ENCODE results near the gene ENPP3.

Gene ENPP3

DNA sequence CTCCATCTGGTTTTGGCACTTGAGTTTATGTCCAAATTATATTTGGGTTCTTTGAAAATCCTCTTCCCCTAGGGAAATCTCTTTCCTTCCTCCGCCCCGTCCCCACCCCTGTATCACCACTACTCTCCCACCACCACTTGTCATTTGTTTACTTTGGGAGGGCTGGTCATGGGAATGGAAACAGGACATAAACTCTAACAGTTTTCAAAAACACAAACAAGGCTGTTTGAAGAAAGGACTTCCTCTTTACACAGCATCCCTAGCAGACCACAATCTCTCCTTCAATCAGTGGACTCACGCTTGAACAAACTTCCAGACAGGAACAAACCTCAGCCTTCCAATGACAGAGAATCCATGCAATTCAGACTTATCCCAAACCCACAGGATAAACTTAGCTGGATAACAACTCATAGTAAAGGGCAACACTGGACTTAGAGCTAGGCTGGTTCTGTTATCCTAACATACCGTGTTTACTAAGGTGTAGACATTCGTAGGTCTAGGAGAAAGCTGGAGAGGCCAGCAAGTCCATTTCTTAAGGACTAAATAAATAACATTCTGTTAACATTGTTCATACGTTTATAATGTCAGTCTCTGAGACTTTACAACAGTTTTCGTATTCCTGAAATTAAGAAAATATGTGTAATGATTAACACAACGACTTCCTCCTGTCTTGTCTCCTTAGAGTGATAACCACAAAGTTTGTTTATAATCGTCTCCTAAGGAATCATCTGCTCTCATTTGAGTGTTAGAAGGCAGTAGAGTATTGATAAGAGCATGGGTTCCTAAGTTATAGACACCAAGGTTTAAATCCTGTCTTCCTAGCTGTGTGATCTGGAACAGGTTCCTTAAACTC lies 117.8 kb downstream of the ENPP3 start:
- no peak for DNase-seq (ENCODE audit: low read depth, low spot score)
- Histone ChIP-seq H3K9ac (ENCODE audit: insufficient read length, low read depth) (no peak overlapping the region), H3K4me3 (ENCODE audit: insufficient read length, low read depth) (no peak overlapping the region), H3K9me3 (ENCODE audit: insufficient read depth, low read length) (no peaks in the 10 kb centered on the region), H3K27me3 (ENCODE audit: insufficient read depth, insufficient read length) (no peaks in the 10 kb centered on the region), H3K4me1 (ENCODE audit: insufficient read depth, insufficient read length) (no peaks in the 10 kb centered on the region), H3K36me3 (ENCODE audit: insufficient read depth, insufficient read length, low read length) (no peaks in the 10 kb centered on the region)
- TF ChIP-seq YY1 (IDR thresholded peaks at IDR 0.05; ENCODE audit: insufficient read depth, insufficient read length) = no peak

GRCh38 chr6:131755597-131755996 lies 118.5 kb downstream of the ENPP3 start:
- no peaks in the 10 kb centered on the region for H3K27me3 ChIP-seq (ENCODE audit: insufficient read depth, insufficient read length)
- no peaks in the 10 kb centered on the region for H3K36me3 ChIP-seq (ENCODE audit: insufficient read depth, insufficient read length, low read length)
- no peaks in the 10 kb centered on the region for H3K9me3 ChIP-seq (ENCODE audit: insufficient read depth, low read length)
- no peak for TF ChIP-seq YY1 (IDR thresholded peaks at IDR 0.05; ENCODE audit: insufficient read depth, insufficient read length)
- no peak for TF ChIP-seq ZNF274 (IDR thresholded peaks at IDR 0.05; ENCODE audit: low read depth, low read length)
- no peak for TF ChIP-seq SUZ12 (IDR thresholded peaks at IDR 0.05; ENCODE audit: extremely low read depth, insufficient read depth, insufficient read length)
- H3K4me3 ChIP-seq (ENCODE audit: insufficient read length, low read depth) = no peak overlapping the region
- H3K4me1 ChIP-seq (ENCODE audit: insufficient read depth, insufficient read length) = no peaks in the 10 kb centered on the region
- H3K9ac ChIP-seq (ENCODE audit: insufficient read length, low read depth) = no peak overlapping the region
- DNase-seq (ENCODE audit: low read depth, low spot score) = no peak

DNA sequence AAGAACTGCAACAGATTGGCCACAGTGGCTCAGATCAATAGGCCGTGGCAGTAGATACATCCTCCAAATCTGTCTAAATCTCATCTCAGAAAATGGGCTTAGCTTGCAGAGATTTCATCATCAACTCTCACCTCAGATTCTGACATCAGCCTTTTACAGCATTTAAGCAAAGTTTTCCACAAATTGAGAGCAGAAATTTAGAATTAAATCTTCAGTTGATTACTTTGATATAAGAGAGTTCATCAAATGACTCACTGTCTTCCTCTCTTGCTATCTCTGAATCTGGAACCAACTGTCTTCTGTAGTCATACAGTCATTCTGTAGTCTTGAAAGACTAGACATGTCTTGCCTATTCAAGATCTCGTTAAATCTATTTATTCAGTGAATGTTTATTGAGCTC lies 118.9 kb downstream of the ENPP3 start:
- TF ChIP-seq SUZ12 (IDR thresholded peaks at IDR 0.05; ENCODE audit: extremely low read depth, insufficient read depth, insufficient read length) (no peak), ZNF274 (IDR thresholded peaks at IDR 0.05; ENCODE audit: low read depth, low read length) (no peak), YY1 (IDR thresholded peaks at IDR 0.05; ENCODE audit: insufficient read depth, insufficient read length) (no peak)
- no peak overlapping the region for H3K9ac ChIP-seq (ENCODE audit: insufficient read length, low read depth)
- H3K4me3 ChIP-seq (ENCODE audit: insufficient read length, low read depth) = no peak overlapping the region
- no peaks in the 10 kb centered on the region for H3K9me3 ChIP-seq (ENCODE audit: insufficient read depth, low read length)
- H3K36me3 ChIP-seq (ENCODE audit: insufficient read depth, insufficient read length, low read length) = no peaks in the 10 kb centered on the region
- no peaks in the 10 kb centered on the region for H3K4me1 ChIP-seq (ENCODE audit: insufficient read depth, insufficient read length)
- no peak for DNase-seq (ENCODE audit: low read depth, low spot score)
- H3K27me3 ChIP-seq (ENCODE audit: insufficient read depth, insufficient read length) = no peaks in the 10 kb centered on the region

DNA sequence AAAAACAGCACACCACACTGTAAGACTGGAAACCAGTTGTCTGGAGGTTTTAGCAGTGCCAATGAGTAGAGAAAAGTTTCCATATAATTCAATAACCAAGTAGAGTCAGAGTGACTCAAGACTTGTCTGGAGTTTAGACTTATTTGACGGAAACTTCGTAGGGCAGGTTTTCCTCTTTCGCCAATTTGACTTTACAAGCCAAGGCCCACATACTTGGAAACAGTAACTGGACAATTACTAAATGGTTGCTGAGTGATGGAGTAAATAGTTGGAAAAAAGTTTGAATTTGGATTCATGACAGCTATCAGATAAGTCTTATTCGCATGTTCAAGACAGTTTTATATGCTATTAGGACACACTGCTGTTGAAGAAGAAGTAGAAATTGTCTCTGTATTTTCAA lies 121.8 kb downstream of the ENPP3 start:
- Histone ChIP-seq H3K4me3 (ENCODE audit: insufficient read length, low read depth) (no peak overlapping the region), H3K4me1 (ENCODE audit: insufficient read depth, insufficient read length) (no peaks in the 10 kb centered on the region), H3K9ac (ENCODE audit: insufficient read length, low read depth) (no peak overlapping the region), H3K36me3 (ENCODE audit: insufficient read depth, insufficient read length, low read length) (no peaks in the 10 kb centered on the region), H3K27me3 (ENCODE audit: insufficient read depth, insufficient read length) (no peaks in the 10 kb centered on the region), H3K9me3 (ENCODE audit: insufficient read depth, low read length) (no peaks in the 10 kb centered on the region)
- DNase-seq (ENCODE audit: low read depth, low spot score) = no peak
- no peak for TF ChIP-seq ZNF274 (IDR thresholded peaks at IDR 0.05; ENCODE audit: low read depth, low read length)
- no peak for TF ChIP-seq YY1 (IDR thresholded peaks at IDR 0.05; ENCODE audit: insufficient read depth, insufficient read length)
- TF ChIP-seq SUZ12 (IDR thresholded peaks at IDR 0.05; ENCODE audit: extremely low read depth, insufficient read depth, insufficient read length) = no peak

DNA sequence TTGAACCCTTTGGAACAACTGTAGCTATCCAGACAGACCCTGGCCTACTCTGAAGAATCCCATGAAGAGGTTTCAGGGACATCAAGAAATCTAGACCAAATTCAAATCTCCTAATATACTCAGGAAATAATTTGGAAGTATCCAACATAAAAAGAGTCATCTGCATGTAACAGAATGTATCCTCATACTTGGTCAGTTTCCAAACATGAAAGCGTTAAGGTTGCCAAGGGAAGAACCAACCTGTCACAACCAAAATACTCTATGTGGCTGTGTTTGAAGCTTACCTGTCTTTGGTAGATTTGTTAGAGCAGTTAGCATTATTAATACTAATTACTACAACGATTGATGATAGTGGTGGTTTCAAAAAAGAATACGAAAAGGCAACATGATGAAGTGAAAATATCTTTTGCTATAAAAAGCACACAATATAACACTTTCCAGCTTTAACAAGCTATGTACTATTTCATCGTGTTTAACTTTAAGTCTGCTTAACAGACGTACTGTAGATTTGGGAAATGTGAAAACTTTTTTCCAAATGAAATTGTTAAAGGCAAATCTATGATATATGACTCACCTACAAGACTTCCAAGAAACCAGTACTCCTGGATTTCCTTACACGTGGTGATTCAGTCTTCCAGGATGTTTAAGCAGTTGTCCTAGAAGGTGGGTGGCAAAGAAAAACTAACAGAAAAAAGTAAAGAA lies 124.1 kb downstream of the ENPP3 start:
- no peak overlapping the region for H3K4me3 ChIP-seq (ENCODE audit: insufficient read length, low read depth)
- TF ChIP-seq YY1 (IDR thresholded peaks at IDR 0.05; ENCODE audit: insufficient read depth, insufficient read length) = no peak
- TF ChIP-seq ZNF274 (IDR thresholded peaks at IDR 0.05; ENCODE audit: low read depth, low read length) = no peak
- no peak for TF ChIP-seq SUZ12 (IDR thresholded peaks at IDR 0.05; ENCODE audit: extremely low read depth, insufficient read depth, insufficient read length)
- no peak for DNase-seq (ENCODE audit: low read depth, low spot score)
- no peaks in the 10 kb centered on the region for H3K36me3 ChIP-seq (ENCODE audit: insufficient read depth, insufficient read length, low read length)
- H3K4me1 ChIP-seq (ENCODE audit: insufficient read depth, insufficient read length) = no peaks in the 10 kb centered on the region
- no peaks in the 10 kb centered on the region for H3K9me3 ChIP-seq (ENCODE audit: insufficient read depth, low read length)
- no peaks in the 10 kb centered on the region for H3K27me3 ChIP-seq (ENCODE audit: insufficient read depth, insufficient read length)
- no peak overlapping the region for H3K9ac ChIP-seq (ENCODE audit: insufficient read length, low read depth)

- no peak for TF ChIP-seq YY1 (IDR thresholded peaks at IDR 0.05; ENCODE audit: insufficient read depth, insufficient read length)
- no peak for TF ChIP-seq ZNF274 (IDR thresholded peaks at IDR 0.05; ENCODE audit: low read depth, low read length)
- Histone ChIP-seq H3K27me3 (ENCODE audit: insufficient read depth, insufficient read length) (no peaks in the 10 kb centered on the region), H3K4me1 (ENCODE audit: insufficient read depth, insufficient read length) (no peaks in the 10 kb centered on the region), H3K9ac (ENCODE audit: insufficient read length, low read depth) (no peak overlapping the region), H3K4me3 (ENCODE audit: insufficient read length, low read depth) (no peak overlapping the region), H3K9me3 (ENCODE audit: insufficient read depth, low read length) (no peaks in the 10 kb centered on the region), H3K36me3 (ENCODE audit: insufficient read depth, insufficient read length, low read length) (no peaks in the 10 kb centered on the region)
- DNase-seq (ENCODE audit: low read depth, low spot score) = no peak
Measured at GRCh38 chr6:131761762-131762067, 124.6 kb downstream of the ENPP3 start.

DNA sequence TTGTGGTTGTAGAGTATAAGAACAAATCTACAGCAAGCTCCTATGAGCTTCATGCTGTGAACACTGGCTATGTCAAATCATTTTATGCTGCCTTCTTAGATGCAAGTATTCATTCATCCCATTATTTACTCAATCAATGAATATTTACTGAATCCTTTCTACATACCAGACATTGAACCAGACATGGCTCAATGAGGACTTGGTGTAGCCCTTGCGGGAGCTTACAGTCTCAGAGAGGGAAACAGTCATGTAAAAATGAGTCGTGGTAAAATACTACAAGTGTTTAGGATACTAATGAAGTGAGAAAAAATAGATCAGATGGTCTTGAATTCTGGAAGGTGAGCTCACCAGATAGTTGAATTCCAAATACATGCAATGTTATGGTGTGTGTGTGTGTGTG lies 125.9 kb downstream of the ENPP3 start:
- no peak for DNase-seq (ENCODE audit: low read depth, low spot score)
- Histone ChIP-seq H3K4me1 (ENCODE audit: insufficient read depth, insufficient read length) (no peaks in the 10 kb centered on the region), H3K9ac (ENCODE audit: insufficient read length, low read depth) (no peak overlapping the region), H3K4me3 (ENCODE audit: insufficient read length, low read depth) (no peak overlapping the region), H3K9me3 (ENCODE audit: insufficient read depth, low read length) (no peaks in the 10 kb centered on the region), H3K27me3 (ENCODE audit: insufficient read depth, insufficient read length) (no peaks in the 10 kb centered on the region), H3K36me3 (ENCODE audit: insufficient read depth, insufficient read length, low read length) (no peaks in the 10 kb centered on the region)
- TF ChIP-seq ZNF274 (IDR thresholded peaks at IDR 0.05; ENCODE audit: low read depth, low read length) (no peak), YY1 (IDR thresholded peaks at IDR 0.05; ENCODE audit: insufficient read depth, insufficient read length) (no peak), SUZ12 (IDR thresholded peaks at IDR 0.05; ENCODE audit: extremely low read depth, insufficient read depth, insufficient read length) (no peak)
